AG04450 (cell line): ENCODE results near the gene MEGF11. TPM values are rescaled to one million over a fixed set of nuclear protein-coding genes. Genes with fewer than 3 reads are reported as not detected.

ENCODE experiments used
- CTCF ChIA-PET: fragments of 300-600, 350-600 bp; formaldehyde crosslinking; extraction: SDS; loops from one replicate; lab custom pipeline; 2022; ENCODE audit warnings: antibody characterized with exemption, inconsistent platforms; lab: Charles Lee
- POLR2A ChIA-PET: fragments of 350-600 bp; formaldehyde crosslinking; extraction: SDS; loops from one replicate; lab custom pipeline; 2021; ENCODE audit warnings: antibody characterized with exemption, inconsistent platforms; lab: Yijun Ruan, JAX
- DNase-seq: peaks from one replicate; pipeline ENCODE4 v3.0.0-alpha.2; 2011; ENCODE audit warnings: low read depth, low spot score
- H3K27ac ChIP-seq: one replicate; pipeline ENCODE4 v1.5.1; 2012; ENCODE audit warnings: low read depth, low read length, control low read depth
- H3K27me3 ChIP-seq: one replicate; pipeline ENCODE4 v1.6.0; 2012; ENCODE audit warnings: low read length; ENCODE audit not compliant: control insufficient read depth, insufficient read depth
- H3K4me3 ChIP-seq: 2 replicates; pipeline ENCODE4 v1.5.1; 2011; ENCODE audit warnings: mild to moderate bottlenecking, low read depth, low read length, control low read depth
- H3K9me3 ChIP-seq: 2 replicates; pipeline ENCODE4 v1.5.1; 2012; ENCODE audit warnings: low read length; ENCODE audit not compliant: control insufficient read depth, insufficient read depth
- CTCF ChIP-seq: IDR thresholded peaks from 2 replicates; pipeline ENCODE4 v1.5.1; 2011; ENCODE audit warnings: low read depth, low read length, control low read depth, inconsistent platforms
- polyA plus RNA-seq: library from polyadenylated mRNA; depleted of rRNA; stranded (reverse); fragments of >200 nt; gene quantifications from 2 replicates; pipeline ENCODE4 v1.2.3, GENCODE V29; 2011

MEGF11 gene
- polyA plus RNA-seq, 1 experiment, result not detected

GRCh38 chr15:66018488-66018797 is 235.1 kb downstream of the MEGF11 start:
- ChIA-PET POLR2A (no interaction called here), CTCF (no interaction called here)
- Histone ChIP-seq H3K9me3 (no peaks in the 10 kb centered on the region), H3K27me3 (peaks cover 9% of the 10 kb centered on the region), H3K4me3 (no peak overlapping the region), H3K27ac (no peak overlapping the region)
- TF ChIP-seq CTCF, result no peak
- no peak for DNase-seq

- no peak overlapping the region for H3K27ac ChIP-seq
- H3K4me3 ChIP-seq, result no peak overlapping the region
- peaks cover 7% of the 10 kb centered on the region for H3K27me3 ChIP-seq
- TF ChIP-seq CTCF, result no peak
- ChIA-PET CTCF (no interaction called here), POLR2A (no interaction called here)
- no peaks in the 10 kb centered on the region for H3K9me3 ChIP-seq
- no peak for DNase-seq
These were observed 235.6 kb downstream of the MEGF11 start for GRCh38 chr15:66017792-66018487.

GRCh38 chr15:66017000-66017399 is 236.6 kb downstream of the MEGF11 start:
- no peak for TF ChIP-seq CTCF
- ChIA-PET CTCF (no interaction called here), POLR2A (no interaction called here)
- no peak for DNase-seq
- Histone ChIP-seq H3K27ac (no peak overlapping the region), H3K4me3 (no peak overlapping the region), H3K9me3 (no peaks in the 10 kb centered on the region), H3K27me3 (peaks cover 7% of the 10 kb centered on the region)

- no peak for DNase-seq
- ChIA-PET POLR2A (no interaction called here), CTCF (no interaction called here)
- Histone ChIP-seq H3K4me3 (no peak overlapping the region), H3K27me3 (peaks cover 7% of the 10 kb centered on the region), H3K9me3 (no peaks in the 10 kb centered on the region), H3K27ac (no peak overlapping the region)
- no peak for TF ChIP-seq CTCF
These were observed 237.4 kb downstream of the MEGF11 start for GRCh38 chr15:66016199-66016598.

GRCh38 chr15:66014635-66015182 is 238.8 kb downstream of the MEGF11 start:
- Histone ChIP-seq H3K27ac (no peak overlapping the region), H3K9me3 (no peaks in the 10 kb centered on the region), H3K4me3 (no peak overlapping the region), H3K27me3 (peaks cover 7% of the 10 kb centered on the region)
- TF ChIP-seq CTCF, result no peak
- CTCF ChIA-PET, result interaction anchor here (0.6 kb wide), 1 partner anchor 498 kb away, joined by 3 read pairs; no protein-coding TSS in a partner anchor
- POLR2A ChIA-PET, result no interaction called here
- DNase-seq, result no peak
